Measurements from ENCODE around the gene GTPBP2.

The GTPBP2 gene

DNA sequence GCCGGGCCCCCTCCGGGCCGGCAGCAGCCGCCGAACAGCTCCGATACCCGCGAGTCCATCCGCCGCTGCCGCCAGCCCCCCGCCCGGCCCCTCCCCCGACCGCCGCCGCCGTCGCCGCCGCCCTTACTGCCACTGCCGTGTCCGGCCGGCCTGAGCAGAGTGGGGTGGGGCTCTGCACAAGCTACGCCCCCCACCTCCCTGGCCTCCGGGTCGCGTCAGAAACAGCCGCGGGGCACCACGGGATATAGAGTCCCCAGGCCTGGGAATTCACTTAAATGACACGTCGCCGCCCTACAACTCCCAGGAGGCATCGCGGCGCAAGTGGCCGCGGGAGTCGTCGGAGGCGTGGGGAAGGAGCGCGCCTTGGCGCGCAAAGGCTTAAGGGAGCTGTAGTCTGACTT is at the start of gene GTPBP2:
Gene GTPBP2, minus strand, starts transcription at position 161 of the 401 bp plus-strand sequence. Its CDS starts 102 bp downstream, at position 59.
- H3K27me3 Mint-ChIP-seq = no peaks in the 10 kb centered on the region
- peak within 1 kb of the TSS; percentile 97 for H3K4me3 Mint-ChIP-seq

DNA sequence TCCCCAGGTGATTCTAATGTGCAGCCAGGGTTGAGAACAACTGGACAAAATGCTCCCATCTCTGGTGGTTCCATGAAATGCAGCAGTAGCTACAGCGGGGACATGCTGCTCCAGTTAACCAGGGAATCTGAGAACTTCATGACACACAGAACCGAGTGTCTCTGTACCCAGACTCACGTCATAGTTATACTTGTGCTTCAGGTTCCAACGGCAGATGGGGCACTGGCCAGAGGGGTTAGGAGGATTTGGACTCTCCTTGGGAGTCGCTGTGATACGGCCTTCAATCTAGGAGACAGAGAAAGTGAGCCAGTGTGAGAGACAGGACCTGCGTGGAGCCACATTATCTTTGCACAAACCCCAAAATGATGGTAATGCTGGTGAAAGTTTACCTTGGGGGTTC is 49.3 kb upstream of the GTPBP2 start:
- Mint-ChIP-seq H3K4me3 (no peak overlapping the region), H3K27ac (no peak overlapping the region), H3K36me3 (ENCODE audit: low read depth) (peaks cover 99% of the 10 kb centered on the region), H3K27me3 (no peaks in the 10 kb centered on the region), H3K9me3 (no peaks in the 10 kb centered on the region), H3K4me1 (ENCODE audit: low read depth) (peaks cover 13% of the 10 kb centered on the region)
- no peak for DNase-seq

More for the DNA sequence above, at the start of gene GTPBP2:
- peaks cover 31% of the 10 kb centered on the region for H3K4me1 Mint-ChIP-seq (ENCODE audit: low read depth)
- no peaks in the 10 kb centered on the region for H3K9me3 Mint-ChIP-seq
- peak; percentile 96 for DNase-seq
- peaks cover 39% of the 10 kb centered on the region for H3K36me3 Mint-ChIP-seq (ENCODE audit: low read depth)
- peak within 1 kb of the TSS; percentile 100 for H3K27ac Mint-ChIP-seq

DNA sequence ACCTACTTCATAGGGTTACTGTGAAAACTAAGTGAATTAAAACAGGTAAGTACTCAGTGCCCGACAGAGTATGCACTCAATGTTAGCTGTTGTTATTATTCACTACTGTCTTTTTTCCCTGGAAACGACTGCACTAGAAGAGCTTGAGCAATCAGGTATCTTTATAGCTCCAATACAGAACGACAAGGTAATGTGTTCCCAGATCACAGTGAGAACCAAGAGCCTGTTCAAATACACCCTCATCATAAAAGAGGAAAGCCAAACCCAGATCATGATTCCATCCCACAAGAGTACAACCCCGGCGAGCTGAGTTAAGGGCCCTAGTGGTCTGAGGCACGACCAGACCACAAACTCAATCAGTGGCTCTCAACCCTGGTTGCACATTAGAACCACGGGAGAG is 48.7 kb upstream of the GTPBP2 start:
- no peaks in the 10 kb centered on the region for H3K9me3 Mint-ChIP-seq
- DNase-seq = no peak
- H3K4me3 Mint-ChIP-seq = no peak overlapping the region
- peak overlapping the region; percentile 7 for H3K27ac Mint-ChIP-seq
- no peaks in the 10 kb centered on the region for H3K27me3 Mint-ChIP-seq
- peaks cover 100% of the 10 kb centered on the region for H3K36me3 Mint-ChIP-seq (ENCODE audit: low read depth)
- peaks cover 7% of the 10 kb centered on the region for H3K4me1 Mint-ChIP-seq (ENCODE audit: low read depth)

DNA sequence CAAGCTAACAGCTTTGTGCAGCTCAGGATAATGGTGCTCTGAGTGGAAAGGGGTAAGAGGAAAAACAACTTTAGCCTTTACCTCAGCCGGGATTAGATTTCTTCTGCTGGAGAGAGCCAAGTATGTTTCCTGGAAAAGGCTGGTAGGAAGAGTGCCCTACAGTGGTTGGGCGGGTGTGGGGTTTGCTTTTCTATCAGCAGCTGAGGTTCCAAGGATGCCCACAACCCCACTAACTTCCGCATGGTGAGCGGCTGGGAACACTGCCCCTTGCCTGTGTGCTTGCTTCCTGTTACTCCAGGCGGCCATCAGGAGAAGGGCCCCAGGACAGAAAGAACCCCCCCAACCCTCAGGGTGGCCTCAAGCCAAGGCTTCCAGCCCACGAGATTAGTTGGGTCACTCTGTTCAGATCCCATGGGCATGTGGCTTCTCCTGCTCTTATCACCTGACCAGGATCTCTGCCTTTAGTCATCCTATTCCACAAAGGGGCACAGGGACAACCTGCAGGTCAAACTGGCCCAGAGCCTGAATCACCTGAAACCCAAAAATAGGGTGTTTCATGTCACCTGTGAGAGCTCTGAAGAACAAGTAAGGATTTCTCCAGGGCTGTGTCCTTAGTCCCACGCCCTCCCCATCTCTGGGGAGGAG is 48.0 kb upstream of the GTPBP2 start:
- Mint-ChIP-seq H3K36me3 (ENCODE audit: low read depth) (peaks cover 100% of the 10 kb centered on the region), H3K4me1 (ENCODE audit: low read depth) (peaks cover 2% of the 10 kb centered on the region), H3K27me3 (no peaks in the 10 kb centered on the region), H3K4me3 (no peak overlapping the region), H3K27ac (peak overlapping the region; percentile 57), H3K9me3 (no peaks in the 10 kb centered on the region)
- no peak for DNase-seq

GRCh38 chr6:43674921-43675320 is 45.9 kb upstream of the GTPBP2 start:
- H3K27me3 Mint-ChIP-seq = no peaks in the 10 kb centered on the region
- peaks cover 10% of the 10 kb centered on the region for H3K4me1 Mint-ChIP-seq (ENCODE audit: low read depth)
- no peak for DNase-seq
- peaks cover 100% of the 10 kb centered on the region for H3K36me3 Mint-ChIP-seq (ENCODE audit: low read depth)
- H3K4me3 Mint-ChIP-seq = no peak overlapping the region
- H3K9me3 Mint-ChIP-seq = no peaks in the 10 kb centered on the region
- H3K27ac Mint-ChIP-seq = peak overlapping the region; percentile 9

DNA sequence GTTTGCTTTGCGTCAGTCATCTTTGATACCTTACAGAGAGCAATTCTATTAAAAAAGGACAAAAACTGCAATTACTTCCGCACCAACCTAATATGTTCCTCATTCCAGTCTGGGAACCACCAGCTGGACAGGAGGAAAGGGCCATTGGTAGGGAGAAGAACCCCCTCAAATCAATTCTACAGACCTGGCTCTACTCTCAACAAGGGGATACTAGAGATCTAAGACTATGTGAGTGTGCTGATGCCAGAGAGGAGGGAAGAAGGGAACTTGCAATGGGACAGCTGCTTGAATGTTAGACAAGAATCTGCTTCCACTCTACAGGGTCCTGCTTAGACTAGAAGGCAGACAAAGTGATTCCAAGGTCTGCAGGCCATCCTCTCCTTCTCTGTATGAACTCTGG is 45.2 kb upstream of the GTPBP2 start:
- Mint-ChIP-seq H3K36me3 (ENCODE audit: low read depth) (peaks cover 95% of the 10 kb centered on the region), H3K4me1 (ENCODE audit: low read depth) (peaks cover 14% of the 10 kb centered on the region), H3K27ac (peak overlapping the region; percentile 9), H3K4me3 (no peak overlapping the region), H3K9me3 (no peaks in the 10 kb centered on the region), H3K27me3 (no peaks in the 10 kb centered on the region)
- DNase-seq = no peak

DNA sequence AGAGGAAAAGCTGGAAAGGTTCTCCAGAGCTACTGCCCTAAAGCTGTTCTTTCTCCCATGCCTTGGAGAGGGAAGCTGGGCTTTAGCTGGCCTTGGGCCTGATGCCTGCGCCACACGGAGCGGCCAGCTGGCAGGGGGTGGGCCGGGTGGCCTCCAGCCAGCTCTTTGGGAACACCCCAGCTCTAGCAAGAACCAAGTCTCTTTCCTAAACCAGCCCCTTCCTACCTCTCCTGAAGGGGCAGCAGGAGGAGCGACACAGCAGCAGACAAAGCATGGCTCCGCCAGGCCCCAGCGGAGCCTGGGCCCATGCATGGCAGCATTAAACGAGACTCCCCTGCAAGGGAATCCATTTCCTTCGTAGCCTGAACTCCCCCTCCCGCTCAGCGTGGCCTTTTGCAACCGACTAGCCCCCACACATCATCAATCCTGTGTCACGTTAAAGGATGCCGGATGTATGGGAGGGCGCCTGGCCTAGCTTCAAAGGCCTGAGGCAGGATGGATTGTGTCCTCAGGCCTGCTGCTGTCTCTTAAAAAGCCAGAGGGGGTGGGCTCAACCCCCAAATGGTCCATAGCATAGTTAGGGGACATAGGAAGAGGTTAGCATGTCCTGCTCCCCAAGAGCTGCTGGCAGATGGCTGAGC is 44.5 kb upstream of the GTPBP2 start:
- DNase-seq = no peak
- Mint-ChIP-seq H3K27ac (no peak overlapping the region), H3K36me3 (ENCODE audit: low read depth) (peaks cover 90% of the 10 kb centered on the region), H3K4me3 (no peak overlapping the region), H3K4me1 (ENCODE audit: low read depth) (peaks cover 17% of the 10 kb centered on the region), H3K27me3 (no peaks in the 10 kb centered on the region), H3K9me3 (no peaks in the 10 kb centered on the region)

DNA sequence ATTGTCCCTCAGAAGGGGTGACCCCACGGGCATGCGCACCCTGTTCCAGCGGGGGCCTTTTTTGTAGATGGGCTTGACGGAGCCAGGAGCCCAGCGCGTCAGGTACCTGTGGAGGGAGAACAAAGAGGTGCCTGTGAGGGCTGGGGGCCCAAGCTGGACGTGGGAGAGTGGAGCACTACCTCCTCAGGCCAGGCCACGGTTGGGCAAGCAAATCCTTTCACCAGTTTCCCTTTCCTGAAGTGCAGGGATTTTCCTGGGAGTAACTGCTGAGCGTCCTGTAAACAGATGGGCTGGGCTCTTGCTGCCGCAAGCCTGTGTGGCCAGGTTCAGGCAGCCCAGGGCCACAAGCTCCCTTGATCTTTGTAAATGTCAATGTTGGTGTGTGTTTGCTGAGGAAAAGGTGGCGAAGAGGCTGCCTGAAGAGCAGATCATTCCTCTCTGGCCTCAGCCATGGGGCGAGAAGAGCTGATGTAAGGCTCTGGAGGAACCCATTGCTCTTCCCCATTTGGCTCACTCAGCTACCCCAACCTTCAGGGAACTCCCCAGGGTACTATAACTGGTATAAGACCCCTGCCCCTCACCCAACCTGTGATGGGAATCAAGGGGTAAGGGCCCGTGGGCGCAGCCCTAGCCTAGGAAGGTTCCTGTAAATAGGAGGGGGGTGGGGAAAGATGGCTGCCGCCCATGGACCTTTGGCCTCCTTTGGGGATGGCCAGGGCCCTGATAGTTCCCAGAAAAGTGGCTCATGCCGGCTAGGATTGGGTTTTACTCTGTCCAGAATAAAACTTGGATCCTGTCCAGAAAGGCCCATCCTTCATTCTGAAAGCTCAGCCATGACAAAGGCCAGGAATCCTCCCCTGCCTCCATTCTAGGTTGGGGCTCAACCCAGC is 43.0 kb upstream of the GTPBP2 start:
- Mint-ChIP-seq H3K36me3 (ENCODE audit: low read depth) (peaks cover 75% of the 10 kb centered on the region), H3K4me1 (ENCODE audit: low read depth) (peaks cover 32% of the 10 kb centered on the region), H3K9me3 (no peaks in the 10 kb centered on the region), H3K27me3 (no peaks in the 10 kb centered on the region), H3K27ac (peak overlapping the region; percentile 8), H3K4me3 (no peak overlapping the region)
- no peak for DNase-seq

GRCh38 chr6:43671011-43671800 is 42.1 kb upstream of the GTPBP2 start:
- no peak overlapping the region for H3K4me3 Mint-ChIP-seq
- no peaks in the 10 kb centered on the region for H3K27me3 Mint-ChIP-seq
- no peak for DNase-seq
- H3K36me3 Mint-ChIP-seq (ENCODE audit: low read depth) = peaks cover 66% of the 10 kb centered on the region
- no peaks in the 10 kb centered on the region for H3K9me3 Mint-ChIP-seq
- H3K4me1 Mint-ChIP-seq (ENCODE audit: low read depth) = peaks cover 34% of the 10 kb centered on the region
- peak overlapping the region; percentile 86 for H3K27ac Mint-ChIP-seq

- Mint-ChIP-seq H3K9me3 (no peaks in the 10 kb centered on the region), H3K27me3 (no peaks in the 10 kb centered on the region), H3K4me3 (no peak overlapping the region), H3K4me1 (ENCODE audit: low read depth) (peaks cover 34% of the 10 kb centered on the region), H3K36me3 (ENCODE audit: low read depth) (peaks cover 60% of the 10 kb centered on the region), H3K27ac (peak overlapping the region; percentile 86)
- DNase-seq = no peak
Measured at GRCh38 chr6:43670623-43670986, 41.5 kb upstream of the GTPBP2 start.

DNA sequence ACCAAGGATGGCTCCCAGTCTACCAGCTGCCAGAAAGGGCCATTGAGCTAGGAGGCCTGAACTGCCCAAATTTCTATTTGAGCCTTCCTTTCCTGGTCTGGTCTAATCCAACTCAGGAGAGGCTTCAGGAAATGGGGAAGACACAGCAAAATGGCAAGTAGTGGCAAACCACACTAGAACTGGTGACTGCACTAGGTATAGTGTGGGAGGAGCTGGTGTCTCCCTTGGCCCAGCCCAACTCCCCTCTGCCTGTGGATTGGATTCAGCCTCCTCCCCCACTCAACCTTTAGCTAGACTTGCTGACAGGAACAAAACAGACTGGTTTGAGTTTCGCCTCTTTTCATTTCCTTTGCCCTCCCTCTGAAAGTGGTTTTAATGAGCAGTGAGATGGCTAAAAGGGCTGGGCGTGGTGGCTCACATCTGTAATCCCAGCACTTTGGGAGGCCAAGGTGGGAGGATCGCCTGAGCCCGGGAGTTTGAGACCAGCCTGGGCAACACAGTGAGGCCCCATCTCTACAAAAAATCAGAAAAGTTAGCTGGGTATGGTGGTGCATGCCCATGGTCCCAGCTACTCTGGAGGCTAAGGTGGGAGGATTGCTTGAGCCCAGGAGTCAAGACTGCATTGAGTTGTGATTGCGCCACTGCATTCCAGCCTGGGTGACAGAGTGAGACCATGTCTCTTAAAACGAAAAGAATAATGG is 41.0 kb upstream of the GTPBP2 start:
- Mint-ChIP-seq H3K27ac (peak overlapping the region; percentile 86), H3K4me1 (ENCODE audit: low read depth) (peaks cover 34% of the 10 kb centered on the region), H3K9me3 (no peaks in the 10 kb centered on the region), H3K36me3 (ENCODE audit: low read depth) (peaks cover 55% of the 10 kb centered on the region), H3K4me3 (no peak overlapping the region), H3K27me3 (no peaks in the 10 kb centered on the region)
- no peak for DNase-seq

DNA sequence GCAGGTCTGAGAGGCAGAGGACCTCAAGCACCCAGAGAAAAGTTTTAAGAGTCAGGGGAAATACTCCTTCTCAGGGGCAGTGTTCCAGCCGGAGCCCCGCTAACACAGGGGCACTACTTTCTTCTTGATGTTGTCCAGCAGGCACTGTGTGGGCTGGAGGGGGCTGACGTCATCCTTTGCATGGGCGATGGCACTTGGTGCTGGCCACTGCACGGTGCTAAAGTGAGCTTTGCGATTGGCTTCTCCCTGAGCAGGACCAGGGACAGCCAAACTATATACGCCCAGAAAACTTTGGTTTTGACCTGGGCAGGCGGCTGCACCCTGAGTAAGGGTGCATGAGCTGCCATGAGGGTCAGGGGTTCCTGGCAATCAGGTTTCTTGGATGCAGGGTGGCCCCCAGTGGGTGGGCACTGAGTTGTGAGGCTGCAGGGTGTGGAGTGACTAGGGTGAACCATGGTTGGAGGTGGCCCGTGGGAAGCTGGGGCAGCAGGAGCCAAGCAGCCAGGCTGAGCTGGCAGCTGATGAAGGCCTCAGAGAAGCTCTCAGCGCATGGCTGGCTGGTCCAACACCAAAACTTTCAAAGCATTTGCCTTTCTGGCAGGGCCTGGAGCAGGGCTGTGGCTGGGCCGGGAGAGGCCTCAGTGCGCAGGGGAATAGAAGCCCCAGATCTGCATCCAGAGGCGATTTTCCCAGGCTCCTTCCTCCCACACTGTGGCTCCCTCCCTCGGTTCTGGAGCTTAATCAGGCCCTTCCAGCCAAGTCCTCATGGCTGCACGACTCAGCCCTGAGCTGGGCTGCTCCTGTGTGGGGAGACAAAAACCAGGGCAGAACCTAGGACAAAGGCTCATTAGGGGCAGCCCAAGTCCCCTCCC is 40.2 kb upstream of the GTPBP2 start:
- DNase-seq = no peak
- peaks cover 47% of the 10 kb centered on the region for H3K36me3 Mint-ChIP-seq (ENCODE audit: low read depth)
- H3K4me1 Mint-ChIP-seq (ENCODE audit: low read depth) = peaks cover 34% of the 10 kb centered on the region
- no peak overlapping the region for H3K4me3 Mint-ChIP-seq
- no peaks in the 10 kb centered on the region for H3K9me3 Mint-ChIP-seq
- H3K27ac Mint-ChIP-seq = peak overlapping the region; percentile 86
- no peaks in the 10 kb centered on the region for H3K27me3 Mint-ChIP-seq
